ENCODE data around the gene RNF220. TPM values are rescaled to one million over a fixed set of nuclear protein-coding genes. Genes with fewer than 3 reads are reported as not detected.
A peak's percentile ranks its signal among the peaks of the same experiment; 100 is the strongest.

RNF220 gene
- polyA plus RNA-seq, 1 donor from 2014 or later: 142 TPM

DNA sequence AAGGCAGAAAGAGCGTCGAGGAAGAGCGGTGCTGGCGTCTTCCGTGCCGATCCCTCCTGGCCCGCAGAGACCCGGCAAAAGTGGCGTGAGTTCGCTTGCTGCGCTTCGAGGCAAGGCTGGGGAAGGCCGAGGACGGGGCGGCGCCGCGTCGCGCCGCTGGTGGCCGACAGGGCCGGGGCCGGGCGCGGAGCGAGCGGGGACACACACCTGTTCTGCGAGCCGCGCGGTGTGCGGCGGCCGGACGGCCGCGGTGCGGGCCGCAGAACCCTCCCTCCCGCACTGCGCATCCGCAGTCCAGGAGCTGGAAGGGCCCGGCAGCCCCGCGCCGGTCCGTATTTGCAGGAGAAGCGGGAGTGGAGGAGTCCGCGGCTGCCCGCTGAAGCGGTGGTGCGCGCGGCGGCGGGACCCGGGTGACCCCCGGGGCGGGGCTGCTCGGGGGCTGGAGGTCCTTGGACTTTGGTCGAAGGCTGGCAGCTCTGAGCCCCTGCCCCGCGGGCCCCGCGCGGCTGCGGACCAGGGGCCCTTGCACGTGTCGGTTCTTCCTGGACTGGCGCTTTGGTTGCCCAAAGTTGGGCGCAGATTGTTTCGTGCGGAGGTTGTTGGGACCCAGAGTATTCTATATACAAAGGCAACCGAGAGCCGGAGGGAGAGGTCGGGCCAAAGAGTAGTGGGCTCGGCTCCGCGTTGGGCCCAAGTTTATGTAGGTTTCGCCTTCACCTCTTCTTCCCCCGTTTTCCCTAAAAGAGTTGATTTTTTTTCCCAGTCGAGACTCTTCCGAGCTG lies 2.6 kb downstream of the RNF220 start:
- Histone ChIP-seq H3K9me2 (ENCODE audit: insufficient read depth, low read length) (no peaks in the 10 kb centered on the region), H3K36me3 (ENCODE audit: insufficient read depth, low read length) (no peaks in the 10 kb centered on the region), H3K79me2 (replicated peaks; ENCODE audit: insufficient read depth, low read length) (no peaks in the 10 kb centered on the region), H4K20me1 (ENCODE audit: insufficient read depth) (no peaks in the 10 kb centered on the region), H3K27ac (ENCODE audit: low read length) (no peak overlapping the region), H3K27me3 (ENCODE audit: insufficient read depth, low read depth, low read length) (peaks cover 74% of the 10 kb centered on the region), H3F3A (ENCODE audit: insufficient read depth, low read length, poor library complexity, severe bottlenecking) (no peaks in the 10 kb centered on the region), H3K9me3 (ENCODE audit: low read length) (no peaks in the 10 kb centered on the region), H2AFZ (ENCODE audit: low read depth, low read length) (no peak overlapping the region), H3K4me3 (ENCODE audit: low read length) (peak overlapping the region; percentile 44), H3K4me2 (ENCODE audit: low read length) (no peak overlapping the region), H3K9ac (ENCODE audit: low read length) (no peak overlapping the region)
- peak; percentile 42 for TF ChIP-seq EZH2 (IDR thresholded peaks at IDR 0.05; ENCODE audit: borderline replicate concordance, insufficient read depth, low read length, poor library complexity, severe bottlenecking)
- no peak for TF ChIP-seq RAD21 (conservative IDR thresholded peaks at IDR 0.05)
- TF ChIP-seq, protein P1, sequence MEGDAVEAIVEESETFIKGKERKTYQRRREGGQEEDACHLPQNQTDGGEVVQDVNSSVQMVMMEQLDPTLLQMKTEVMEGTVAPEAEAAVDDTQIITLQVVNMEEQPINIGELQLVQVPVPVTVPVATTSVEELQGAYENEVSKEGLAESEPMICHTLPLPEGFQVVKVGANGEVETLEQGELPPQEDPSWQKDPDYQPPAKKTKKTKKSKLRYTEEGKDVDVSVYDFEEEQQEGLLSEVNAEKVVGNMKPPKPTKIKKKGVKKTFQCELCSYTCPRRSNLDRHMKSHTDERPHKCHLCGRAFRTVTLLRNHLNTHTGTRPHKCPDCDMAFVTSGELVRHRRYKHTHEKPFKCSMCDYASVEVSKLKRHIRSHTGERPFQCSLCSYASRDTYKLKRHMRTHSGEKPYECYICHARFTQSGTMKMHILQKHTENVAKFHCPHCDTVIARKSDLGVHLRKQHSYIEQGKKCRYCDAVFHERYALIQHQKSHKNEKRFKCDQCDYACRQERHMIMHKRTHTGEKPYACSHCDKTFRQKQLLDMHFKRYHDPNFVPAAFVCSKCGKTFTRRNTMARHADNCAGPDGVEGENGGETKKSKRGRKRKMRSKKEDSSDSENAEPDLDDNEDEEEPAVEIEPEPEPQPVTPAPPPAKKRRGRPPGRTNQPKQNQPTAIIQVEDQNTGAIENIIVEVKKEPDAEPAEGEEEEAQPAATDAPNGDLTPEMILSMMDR (IDR thresholded peaks at IDR 0.05; ENCODE audit: poor library complexity, severe bottlenecking): no peak
- peak; percentile 36 for TF ChIP-seq POLR2AphosphoS5 (IDR thresholded peaks at IDR 0.05)

DNA sequence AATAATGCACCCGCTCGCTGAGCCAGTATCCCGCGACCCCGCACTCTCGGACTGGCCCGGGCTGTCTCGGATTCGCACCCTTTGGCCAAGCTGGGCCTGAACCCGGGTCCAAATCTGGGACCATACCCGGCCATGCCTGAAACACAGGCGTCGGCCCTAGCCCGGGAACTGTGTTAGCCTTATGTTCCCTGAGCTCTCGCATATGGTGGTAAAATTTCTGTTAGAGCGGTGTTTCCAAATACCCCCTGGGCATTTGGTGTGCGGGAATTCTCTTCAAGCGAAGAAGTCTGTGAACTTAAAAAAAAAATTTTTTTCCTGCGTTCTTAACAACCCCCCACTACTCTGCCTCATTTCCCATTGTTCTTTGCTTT lies 3.1 kb downstream of the RNF220 start:
- Histone ChIP-seq H3K9me2 (ENCODE audit: insufficient read depth, low read length) (no peaks in the 10 kb centered on the region), H3K9me3 (ENCODE audit: low read length) (no peaks in the 10 kb centered on the region), H3K27me3 (ENCODE audit: insufficient read depth, low read depth, low read length) (peaks cover 80% of the 10 kb centered on the region), H3F3A (ENCODE audit: insufficient read depth, low read length, poor library complexity, severe bottlenecking) (no peaks in the 10 kb centered on the region), H4K20me1 (ENCODE audit: insufficient read depth) (no peaks in the 10 kb centered on the region), H3K4me3 (ENCODE audit: low read length) (peak overlapping the region; percentile 44), H3K9ac (ENCODE audit: low read length) (no peak overlapping the region), H3K36me3 (ENCODE audit: insufficient read depth, low read length) (no peaks in the 10 kb centered on the region), H3K27ac (ENCODE audit: low read length) (no peak overlapping the region), H2AFZ (ENCODE audit: low read depth, low read length) (no peak overlapping the region), H3K79me2 (replicated peaks; ENCODE audit: insufficient read depth, low read length) (no peaks in the 10 kb centered on the region), H3K4me2 (ENCODE audit: low read length) (no peak overlapping the region)
- no peak for TF ChIP-seq MXI1 (conservative IDR thresholded peaks at IDR 0.05; ENCODE audit: poor library complexity, severe bottlenecking)
- TF ChIP-seq POLR2AphosphoS5 (IDR thresholded peaks at IDR 0.05): no peak
- no peak for TF ChIP-seq SMC3 (conservative IDR thresholded peaks at IDR 0.05; ENCODE audit: poor library complexity)
- TF ChIP-seq TAF1 (IDR thresholded peaks at IDR 0.05; ENCODE audit: low read depth): no peak
- TF ChIP-seq, protein P2, sequence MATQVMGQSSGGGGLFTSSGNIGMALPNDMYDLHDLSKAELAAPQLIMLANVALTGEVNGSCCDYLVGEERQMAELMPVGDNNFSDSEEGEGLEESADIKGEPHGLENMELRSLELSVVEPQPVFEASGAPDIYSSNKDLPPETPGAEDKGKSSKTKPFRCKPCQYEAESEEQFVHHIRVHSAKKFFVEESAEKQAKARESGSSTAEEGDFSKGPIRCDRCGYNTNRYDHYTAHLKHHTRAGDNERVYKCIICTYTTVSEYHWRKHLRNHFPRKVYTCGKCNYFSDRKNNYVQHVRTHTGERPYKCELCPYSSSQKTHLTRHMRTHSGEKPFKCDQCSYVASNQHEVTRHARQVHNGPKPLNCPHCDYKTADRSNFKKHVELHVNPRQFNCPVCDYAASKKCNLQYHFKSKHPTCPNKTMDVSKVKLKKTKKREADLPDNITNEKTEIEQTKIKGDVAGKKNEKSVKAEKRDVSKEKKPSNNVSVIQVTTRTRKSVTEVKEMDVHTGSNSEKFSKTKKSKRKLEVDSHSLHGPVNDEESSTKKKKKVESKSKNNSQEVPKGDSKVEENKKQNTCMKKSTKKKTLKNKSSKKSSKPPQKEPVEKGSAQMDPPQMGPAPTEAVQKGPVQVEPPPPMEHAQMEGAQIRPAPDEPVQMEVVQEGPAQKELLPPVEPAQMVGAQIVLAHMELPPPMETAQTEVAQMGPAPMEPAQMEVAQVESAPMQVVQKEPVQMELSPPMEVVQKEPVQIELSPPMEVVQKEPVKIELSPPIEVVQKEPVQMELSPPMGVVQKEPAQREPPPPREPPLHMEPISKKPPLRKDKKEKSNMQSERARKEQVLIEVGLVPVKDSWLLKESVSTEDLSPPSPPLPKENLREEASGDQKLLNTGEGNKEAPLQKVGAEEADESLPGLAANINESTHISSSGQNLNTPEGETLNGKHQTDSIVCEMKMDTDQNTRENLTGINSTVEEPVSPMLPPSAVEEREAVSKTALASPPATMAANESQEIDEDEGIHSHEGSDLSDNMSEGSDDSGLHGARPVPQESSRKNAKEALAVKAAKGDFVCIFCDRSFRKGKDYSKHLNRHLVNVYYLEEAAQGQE (IDR thresholded peaks at IDR 0.05; ENCODE audit: borderline replicate concordance): no peak
- TF ChIP-seq, protein P1 (IDR thresholded peaks at IDR 0.05; ENCODE audit: poor library complexity, severe bottlenecking): no peak
- TF ChIP-seq EP300 (conservative IDR thresholded peaks at IDR 0.05; ENCODE audit: poor library complexity, severe bottlenecking): no peak
- no peak for TF ChIP-seq RAD21 (conservative IDR thresholded peaks at IDR 0.05)
- TF ChIP-seq EZH2 (IDR thresholded peaks at IDR 0.05; ENCODE audit: borderline replicate concordance, insufficient read depth, low read length, poor library complexity, severe bottlenecking): no peak
